ENCODE data around the gene ASCL4.

The ASCL4 gene

GRCh38 chr12:107779077-107779831 is 4.8 kb downstream of the ASCL4 start:
- no peak for DNase-seq

GRCh38 chr12:107780298-107780697 is 5.8 kb downstream of the ASCL4 start:
- DNase-seq: no peak

- no peak for DNase-seq
These were observed 7.6 kb downstream of the ASCL4 start for GRCh38 chr12:107782067-107782466.

GRCh38 chr12:107783406-107784376 is 9.2 kb downstream of the ASCL4 start:
- DNase-seq: no peak

GRCh38 chr12:107788281-107788680 is 13.8 kb downstream of the ASCL4 start:
- DNase-seq: no peak

GRCh38 chr12:107788690-107789458 is 14.4 kb downstream of the ASCL4 start:
- no peak for DNase-seq

- no peak for DNase-seq
These were observed 17.1 kb downstream of the ASCL4 start for GRCh38 chr12:107791465-107792089.

- DNase-seq: no peak
These were observed 19.9 kb downstream of the ASCL4 start for GRCh38 chr12:107794451-107794850.

GRCh38 chr12:107798580-107798979 is 24.1 kb downstream of the ASCL4 start:
- no peak for DNase-seq

- no peak for DNase-seq
These were observed 26.6 kb downstream of the ASCL4 start for GRCh38 chr12:107801150-107801549.

- DNase-seq: no peak
These were observed 28.6 kb downstream of the ASCL4 start for GRCh38 chr12:107803092-107803491.

- DNase-seq: no peak
These were observed 31.1 kb downstream of the ASCL4 start for GRCh38 chr12:107805488-107806180.

GRCh38 chr12:107807471-107808150 is 33.1 kb downstream of the ASCL4 start:
- DNase-seq: no peak

GRCh38 chr12:107817250-107817649 is 42.7 kb downstream of the ASCL4 start:
- DNase-seq: no peak

GRCh38 chr12:107818984-107819383 is 44.5 kb downstream of the ASCL4 start:
- DNase-seq: no peak

- DNase-seq: no peak
These were observed 47.9 kb downstream of the ASCL4 start for GRCh38 chr12:107822356-107822755.

All from CD4-positive, alpha-beta T cell treated with Interleukin-4 for 4 hours (primary cell).